ENCODE results near the gene SCFD2. TPM values are rescaled to one million over a fixed set of nuclear protein-coding genes. Genes with fewer than 3 reads are reported as not detected.
A peak's percentile ranks its signal among the peaks of the same experiment; 100 is the strongest.

SCFD2 gene
- total RNA-seq, 1 donor from 2014 or later, result 16.2 TPM

- H3K4me3 ChIP-seq (ENCODE audit: low read length in 3 of 3), result peak overlapping the region in 1 of 3 donors; percentile 9
- no peaks in the 10 kb centered on the region for H3K36me3 ChIP-seq (ENCODE audit: control insufficient read depth in 3 of 3, insufficient read depth in 3 of 3, low read length in 3 of 3)
- H3K9me3 ChIP-seq (ENCODE audit: control insufficient read depth in 3 of 3, low read length in 3 of 3), result no peaks in the 10 kb centered on the region
- peaks cover 22 to 29% (median 24%) of the 10 kb centered on the region in 3 donors for H3K4me1 ChIP-seq (ENCODE audit: control insufficient read depth in 3 of 3, insufficient read depth in 3 of 3, low read length in 3 of 3)
- H3K27ac ChIP-seq (ENCODE audit: low read depth, low read length), result peak overlapping the region; percentile 84
- peak overlapping the region in 2 of 3 donors; percentile 65 to 81 for H3K9ac ChIP-seq (ENCODE audit: low read depth in 1 of 3, low read length in 3 of 3)
- no peaks in the 10 kb centered on the region for H3K27me3 ChIP-seq (ENCODE audit: control insufficient read depth in 3 of 3, insufficient read depth in 3 of 3, low read length in 3 of 3)
These were observed 540.3 kb downstream of the SCFD2 start for GRCh38 chr4:52825460-52826090.

DNA sequence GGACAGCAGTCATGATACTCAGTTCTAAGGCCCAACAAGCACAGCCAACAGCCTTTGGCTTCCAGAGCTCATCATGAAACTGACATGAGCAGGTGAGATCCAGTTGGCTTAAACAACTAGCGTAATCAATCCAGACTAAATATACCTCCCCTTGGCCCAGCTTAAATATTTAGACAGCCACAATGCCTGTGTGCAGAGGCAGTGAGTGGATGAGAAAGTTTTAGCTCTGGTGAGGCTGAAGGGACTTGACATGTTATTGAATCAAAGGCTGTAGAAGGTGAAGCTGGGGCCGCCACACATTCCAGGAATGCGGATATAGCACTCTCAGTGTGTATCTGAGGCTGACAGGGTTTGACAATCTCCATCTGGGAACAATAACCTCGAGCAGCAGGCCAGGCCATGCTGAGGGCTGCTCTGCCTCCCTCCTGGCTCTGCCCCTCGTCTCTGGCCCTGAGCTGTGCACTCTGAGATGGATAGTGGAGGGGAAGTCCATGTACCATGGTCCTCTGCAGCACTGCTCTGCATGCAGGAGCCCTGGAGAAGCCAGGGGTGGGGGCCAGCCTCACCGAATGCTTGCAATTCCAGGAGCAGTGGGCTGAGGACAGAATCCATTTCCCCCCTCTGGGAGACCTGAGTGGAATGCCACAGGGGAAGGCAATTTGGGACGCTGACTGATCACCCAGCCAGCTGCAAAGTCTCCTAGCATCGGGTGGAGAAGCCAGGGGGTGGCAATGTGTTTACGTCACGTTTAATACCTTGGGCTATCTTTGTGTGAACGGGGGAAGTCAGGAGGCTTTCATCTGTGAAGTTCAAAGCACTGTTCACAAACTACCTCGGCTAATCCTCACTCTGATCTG is 541.0 kb downstream of the SCFD2 start:
- Histone ChIP-seq H3K9me3 (ENCODE audit: control insufficient read depth in 3 of 3, low read length in 3 of 3) (no peaks in the 10 kb centered on the region), H3K27ac (ENCODE audit: low read depth, low read length) (peak overlapping the region; percentile 84), H3K27me3 (ENCODE audit: control insufficient read depth in 3 of 3, insufficient read depth in 3 of 3, low read length in 3 of 3) (no peaks in the 10 kb centered on the region), H3K9ac (ENCODE audit: low read depth in 1 of 3, low read length in 3 of 3) (peak overlapping the region in 2 of 3 donors; percentile 65 to 81), H3K4me1 (ENCODE audit: control insufficient read depth in 3 of 3, insufficient read depth in 3 of 3, low read length in 3 of 3) (peaks cover 22 to 29% (median 24%) of the 10 kb centered on the region in 3 donors), H3K4me3 (ENCODE audit: low read length in 3 of 3) (peak overlapping the region in 2 of 3 donors; percentile 22 to 40), H3K36me3 (ENCODE audit: control insufficient read depth in 3 of 3, insufficient read depth in 3 of 3, low read length in 3 of 3) (no peaks in the 10 kb centered on the region)

GRCh38 chr4:52824270-52824602 is 541.6 kb downstream of the SCFD2 start:
- peaks cover 22 to 29% (median 24%) of the 10 kb centered on the region in 3 donors for H3K4me1 ChIP-seq (ENCODE audit: control insufficient read depth in 3 of 3, insufficient read depth in 3 of 3, low read length in 3 of 3)
- peak overlapping the region; percentile 84 for H3K27ac ChIP-seq (ENCODE audit: low read depth, low read length)
- no peaks in the 10 kb centered on the region for H3K27me3 ChIP-seq (ENCODE audit: control insufficient read depth in 3 of 3, insufficient read depth in 3 of 3, low read length in 3 of 3)
- peak overlapping the region in 2 of 3 donors; percentile 19 to 27 for H3K9ac ChIP-seq (ENCODE audit: low read depth in 1 of 3, low read length in 3 of 3)
- peak overlapping the region in 2 of 3 donors; percentile 2 to 40 for H3K4me3 ChIP-seq (ENCODE audit: low read length in 3 of 3)
- no peaks in the 10 kb centered on the region for H3K36me3 ChIP-seq (ENCODE audit: control insufficient read depth in 3 of 3, insufficient read depth in 3 of 3, low read length in 3 of 3)
- H3K9me3 ChIP-seq (ENCODE audit: control insufficient read depth in 3 of 3, low read length in 3 of 3), result no peaks in the 10 kb centered on the region

DNA sequence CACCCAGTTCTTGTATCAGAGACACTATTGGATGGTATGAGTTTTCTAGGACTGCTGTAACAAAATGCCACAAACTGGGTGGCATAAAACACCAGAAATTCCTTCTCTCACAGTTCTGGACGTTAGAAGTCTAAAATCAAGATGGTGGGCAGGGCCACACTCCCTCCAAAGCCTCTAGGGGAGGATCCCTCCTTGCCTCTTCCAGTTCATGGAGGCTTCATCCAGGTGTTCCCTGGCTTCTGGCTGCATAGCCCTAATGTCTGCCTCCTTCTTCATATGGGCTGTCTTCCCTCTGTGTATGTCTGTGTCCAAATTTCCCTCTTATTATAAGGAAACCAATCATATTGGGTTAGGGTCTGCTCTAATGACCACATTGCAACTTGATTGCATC is 542.2 kb downstream of the SCFD2 start:
- Histone ChIP-seq H3K27me3 (ENCODE audit: control insufficient read depth in 3 of 3, insufficient read depth in 3 of 3, low read length in 3 of 3) (no peaks in the 10 kb centered on the region), H3K4me3 (ENCODE audit: low read length in 3 of 3) (no peak overlapping the region), H3K9me3 (ENCODE audit: control insufficient read depth in 3 of 3, low read length in 3 of 3) (no peaks in the 10 kb centered on the region), H3K4me1 (ENCODE audit: control insufficient read depth in 3 of 3, insufficient read depth in 3 of 3, low read length in 3 of 3) (peaks cover 22 to 29% (median 24%) of the 10 kb centered on the region in 3 donors), H3K9ac (ENCODE audit: low read depth in 1 of 3, low read length in 3 of 3) (no peak overlapping the region), H3K27ac (ENCODE audit: low read depth, low read length) (peak overlapping the region; percentile 84), H3K36me3 (ENCODE audit: control insufficient read depth in 3 of 3, insufficient read depth in 3 of 3, low read length in 3 of 3) (no peaks in the 10 kb centered on the region)

Small RNAs within 50 kb of the gene (small RNA-seq; reads per million reads assigned to genes)
- not detected for gene RNU6-310P

Other genes starting within 250 kb of the SCFD2 start
- gene FIP1L1, start 11.6 kb upstream of the SCFD2 start, total RNA-seq, result 56.4 TPM
- 4.2 TPM for gene LNX1, start 225.4 kb upstream of the SCFD2 start, total RNA-seq